CD4-positive, alpha-beta T cell (primary cell): ENCODE data around the gene CNTN4. TPM values are rescaled to one million over a fixed set of nuclear protein-coding genes. Genes with fewer than 3 reads are reported as not detected.

Experiments used
- ATAC-seq: fragments of 200-7000 bp; cut with Tn5 transposase; one replicate; pipeline ENCODE4 v1.10.0; 2022; ENCODE audit warnings: mild to moderate bottlenecking; ENCODE audit not compliant: poor library complexity
- CTCF ChIA-PET: fragments of 350-600 bp; sonication (Branson Sonifier 250); formaldehyde crosslinking; loops from one replicate; lab custom pipeline; 2021; ENCODE audit warnings: antibody characterized with exemption, inconsistent platforms; lab: Charles Lee
- POLR2A ChIA-PET: fragments of 350-600 bp; sonication (Branson Sonifier 250); formaldehyde crosslinking; loops from one replicate; lab custom pipeline; 2021; ENCODE audit warnings: antibody characterized with exemption, inconsistent platforms; lab: Charles Lee
- DNase-seq, 14 experiments: peaks; one replicate each; pipeline ENCODE4 v3.0.0-alpha.2; 2013 to 2020; ENCODE audit warnings: mixed read lengths in 2 of 14
- H3K27ac ChIP-seq, 2 donors: one replicate each; pipeline versions ENCODE4 v1.5.1 to v1.7.0; 2013; ENCODE audit warnings: low read length in 2 of 2, low read depth in 1 of 2, mild to moderate bottlenecking in 1 of 2
- H3K27me3 ChIP-seq, 2 experiments: 1 replicate in 1 of 2; 2 replicates in 1 of 2; pipeline versions ENCODE4 v1.6.1 to v1.7.0; 2013; ENCODE audit warnings: low read length in 2 of 2, control low read depth in 1 of 2, mild to moderate bottlenecking in 1 of 2, moderate library complexity in 1 of 2; ENCODE audit not compliant: insufficient read depth in 2 of 2, control insufficient read depth in 1 of 2
- H3K36me3 ChIP-seq: one replicate; pipeline ENCODE4 v1.6.1; 2013; ENCODE audit warnings: low read length, control low read depth; ENCODE audit not compliant: insufficient read depth
- H3K4me1 ChIP-seq: one replicate; pipeline ENCODE4 v1.6.1; 2013; ENCODE audit warnings: low read length, control low read depth; ENCODE audit not compliant: insufficient read depth
- H3K4me3 ChIP-seq: one replicate; pipeline ENCODE4 v1.5.1; 2013; ENCODE audit warnings: mild to moderate bottlenecking, low read length, moderate library complexity
- H3K9me3 ChIP-seq, 2 experiments: 1 replicate in 1 of 2; 2 replicates in 1 of 2; pipeline versions ENCODE4 v1.6.1 to v1.7.0; 2013; ENCODE audit warnings: low read length in 2 of 2, mild to moderate bottlenecking in 2 of 2, control low read depth in 1 of 2, moderate library complexity in 1 of 2; ENCODE audit not compliant: control insufficient read depth in 1 of 2, insufficient read depth in 1 of 2
- H3K27ac Mint-ChIP-seq: one replicate; pipeline ENCODE4 v1.8.0; 2020; ENCODE audit warnings: mixed read lengths
- H3K27me3 Mint-ChIP-seq: one replicate; pipeline ENCODE4 v1.8.0; 2021; ENCODE audit warnings: mixed read lengths
- H3K36me3 Mint-ChIP-seq: one replicate; pipeline ENCODE4 v1.8.0; 2021; ENCODE audit warnings: low read depth, mixed read lengths
- H3K4me1 Mint-ChIP-seq: one replicate; pipeline ENCODE4 v1.8.0; 2021; ENCODE audit warnings: low read depth, mixed read lengths
- H3K4me3 Mint-ChIP-seq: one replicate; pipeline ENCODE4 v1.8.0; 2020; ENCODE audit warnings: mild to moderate bottlenecking, mixed read lengths
- H3K9me3 Mint-ChIP-seq: one replicate; pipeline ENCODE4 v1.8.0; 2020; ENCODE audit warnings: mixed read lengths
- intact Hi-C, 2 experiments: fragments of 100-400 bp; cut with DNase I in 1 of 2; cut with micrococcal nuclease in 1 of 2; formaldehyde crosslinking; loops; one replicate each; pipeline versions ENCODE4 v1.15.1 to v1.9.0; 2023 to 2025; cut with DNase I, micrococcal nuclease
- total RNA-seq, 174 experiments: library from RNA in 2 of 174; stranded (reverse) in 2 of 174; gene quantifications; one replicate each; pipeline ENCODE4 v1.2.3 and lab custom pipeline; 2021 to 2026
- TF ChIP-seq, protein P1 (sequence below): fragments of 200-600 bp; IDR thresholded peaks from one replicate; pipeline ENCODE4 v1.8.0; 2022; ENCODE audit warnings: antibody characterized with exemption, mild to moderate bottlenecking

The CNTN4 gene
- total RNA-seq, 2 experiments from 2014 or later: not detected

DNA sequence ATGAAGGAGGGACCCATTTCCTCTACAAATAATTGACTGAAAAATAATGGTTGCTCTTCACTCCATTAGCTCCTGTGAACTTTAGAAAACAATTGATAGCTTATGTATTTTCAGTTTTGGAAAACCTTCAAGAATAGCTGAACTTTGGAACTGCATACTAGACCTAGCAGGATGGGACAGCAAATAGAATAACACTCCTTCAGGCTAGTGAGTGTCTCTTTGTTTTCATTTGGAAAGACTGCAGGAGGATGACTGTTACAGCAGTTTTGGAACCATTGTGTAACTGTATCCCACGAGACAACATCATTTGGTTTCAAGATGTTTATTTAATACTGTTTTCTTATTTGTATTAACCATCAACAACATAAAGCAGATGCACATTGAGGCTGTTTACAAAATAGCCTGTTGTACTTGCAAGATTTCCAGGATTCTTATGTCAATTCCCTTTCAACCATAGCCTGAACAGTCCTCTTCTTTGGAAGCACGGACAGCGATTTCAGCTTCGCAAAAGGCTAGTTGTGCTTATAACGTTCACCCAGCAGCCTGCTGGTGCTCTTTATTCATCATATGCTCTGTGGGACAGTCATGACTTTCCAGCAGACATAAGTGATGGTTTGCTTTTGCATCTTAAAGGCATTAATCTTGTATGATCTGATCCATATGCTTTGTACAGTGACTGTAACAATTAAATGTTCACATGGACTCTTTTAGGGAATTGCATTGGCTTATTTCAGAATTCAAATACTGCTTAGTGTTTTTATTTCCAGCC lies 676.0 kb downstream of the CNTN4 start:
- Mint-ChIP-seq H3K36me3 (no peaks in the 10 kb centered on the region), H3K4me3 (no peak overlapping the region), H3K27me3 (no peaks in the 10 kb centered on the region), H3K4me1 (no peaks in the 10 kb centered on the region), H3K27ac (no peak overlapping the region), H3K9me3 (no peaks in the 10 kb centered on the region)
- Histone ChIP-seq H3K4me1 (no peaks in the 10 kb centered on the region), H3K4me3 (no peak overlapping the region), H3K27ac (no peak overlapping the region), H3K27me3 (no peaks in the 10 kb centered on the region), H3K36me3 (no peaks in the 10 kb centered on the region), H3K9me3 (no peaks in the 10 kb centered on the region)
- POLR2A ChIA-PET: no interaction called here
- DNase-seq: no peak
- TF ChIP-seq, protein P1, sequence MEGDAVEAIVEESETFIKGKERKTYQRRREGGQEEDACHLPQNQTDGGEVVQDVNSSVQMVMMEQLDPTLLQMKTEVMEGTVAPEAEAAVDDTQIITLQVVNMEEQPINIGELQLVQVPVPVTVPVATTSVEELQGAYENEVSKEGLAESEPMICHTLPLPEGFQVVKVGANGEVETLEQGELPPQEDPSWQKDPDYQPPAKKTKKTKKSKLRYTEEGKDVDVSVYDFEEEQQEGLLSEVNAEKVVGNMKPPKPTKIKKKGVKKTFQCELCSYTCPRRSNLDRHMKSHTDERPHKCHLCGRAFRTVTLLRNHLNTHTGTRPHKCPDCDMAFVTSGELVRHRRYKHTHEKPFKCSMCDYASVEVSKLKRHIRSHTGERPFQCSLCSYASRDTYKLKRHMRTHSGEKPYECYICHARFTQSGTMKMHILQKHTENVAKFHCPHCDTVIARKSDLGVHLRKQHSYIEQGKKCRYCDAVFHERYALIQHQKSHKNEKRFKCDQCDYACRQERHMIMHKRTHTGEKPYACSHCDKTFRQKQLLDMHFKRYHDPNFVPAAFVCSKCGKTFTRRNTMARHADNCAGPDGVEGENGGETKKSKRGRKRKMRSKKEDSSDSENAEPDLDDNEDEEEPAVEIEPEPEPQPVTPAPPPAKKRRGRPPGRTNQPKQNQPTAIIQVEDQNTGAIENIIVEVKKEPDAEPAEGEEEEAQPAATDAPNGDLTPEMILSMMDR: no peak
- intact Hi-C loops: no loop called here
- CTCF ChIA-PET: no interaction called here
- ATAC-seq: no peak

DNA sequence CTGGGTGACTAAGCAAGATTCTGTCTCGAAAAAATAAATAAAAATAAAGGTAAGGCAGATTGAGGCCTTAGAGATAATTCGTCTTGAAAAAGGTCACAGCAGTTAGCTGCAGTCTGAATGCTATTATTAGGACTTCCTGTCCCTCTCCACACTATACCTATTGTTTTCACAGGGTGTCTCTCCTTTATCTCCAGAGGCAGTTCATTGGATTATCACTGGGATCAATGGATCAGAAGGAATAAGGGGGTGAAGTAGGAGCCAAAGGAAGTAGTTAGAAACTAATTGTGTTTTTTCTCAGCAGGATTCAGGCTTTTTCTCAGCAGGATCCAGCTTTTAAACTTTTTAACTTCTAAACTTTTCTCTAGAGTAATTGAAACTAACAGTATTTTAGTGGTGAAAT lies 684.6 kb downstream of the CNTN4 start:
- Mint-ChIP-seq H3K27ac (no peak overlapping the region), H3K27me3 (no peaks in the 10 kb centered on the region), H3K4me3 (no peak overlapping the region), H3K9me3 (no peaks in the 10 kb centered on the region), H3K36me3 (no peaks in the 10 kb centered on the region), H3K4me1 (no peaks in the 10 kb centered on the region)
- ChIA-PET POLR2A (no interaction called here), CTCF (no interaction called here)
- Histone ChIP-seq H3K4me3 (no peak overlapping the region), H3K9me3 (no peaks in the 10 kb centered on the region), H3K4me1 (no peaks in the 10 kb centered on the region), H3K27ac (no peak overlapping the region), H3K36me3 (no peaks in the 10 kb centered on the region), H3K27me3 (no peaks in the 10 kb centered on the region)
- DNase-seq: no peak
- no peak for ATAC-seq
- TF ChIP-seq, protein P1: no peak
- intact Hi-C loops: no loop called here

DNA sequence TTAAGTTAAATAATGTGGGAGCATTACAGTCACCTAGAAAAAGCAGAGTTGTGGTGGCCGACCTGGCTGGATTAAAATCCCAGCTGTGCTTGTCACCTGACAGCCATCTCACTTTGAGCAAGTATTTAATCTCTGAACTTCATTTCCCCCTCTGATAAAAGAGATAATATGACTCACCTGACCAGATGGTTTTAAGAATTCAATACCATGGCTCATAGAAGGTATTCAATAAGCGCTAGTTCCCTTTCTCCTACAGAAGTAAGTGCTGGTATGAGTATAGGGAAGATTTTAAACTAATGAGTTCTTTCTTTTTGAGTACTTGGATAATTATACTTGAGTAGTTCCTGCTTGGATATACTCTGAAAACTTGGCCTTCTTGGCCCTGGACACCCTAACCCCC lies 686.0 kb downstream of the CNTN4 start:
- TF ChIP-seq, protein P1: no peak
- ATAC-seq: no peak
- Histone ChIP-seq H3K27me3 (no peaks in the 10 kb centered on the region), H3K9me3 (no peaks in the 10 kb centered on the region), H3K4me1 (no peaks in the 10 kb centered on the region), H3K36me3 (no peaks in the 10 kb centered on the region), H3K27ac (no peak overlapping the region), H3K4me3 (no peak overlapping the region)
- intact Hi-C loops: no loop called here
- Mint-ChIP-seq H3K4me1 (no peaks in the 10 kb centered on the region), H3K4me3 (no peak overlapping the region), H3K27ac (no peak overlapping the region), H3K9me3 (no peaks in the 10 kb centered on the region), H3K27me3 (no peaks in the 10 kb centered on the region), H3K36me3 (no peaks in the 10 kb centered on the region)
- ChIA-PET POLR2A (no interaction called here), CTCF (no interaction called here)
- no peak for DNase-seq
